Stimulated activated CD4-positive, alpha-beta T cell treated with anti-CD3 and anti-CD28 coated beads, Interleukin-15, amount 100 ng/mL, for 48 hours (primary cell): ENCODE results near the gene MEX3B.
"Not testable (repeated sequence)": the region's sequence is repeated elsewhere in the genome, so short reads cannot be mapped to it uniquely, and the experiment has no call there.

ENCODE experiments used
- DNase-seq, 2 donors: peaks; one replicate each; pipeline ENCODE4 v3.0.0-alpha.2; 2020; ENCODE audit warnings: low read depth in 2 of 2

Gene MEX3B

DNA sequence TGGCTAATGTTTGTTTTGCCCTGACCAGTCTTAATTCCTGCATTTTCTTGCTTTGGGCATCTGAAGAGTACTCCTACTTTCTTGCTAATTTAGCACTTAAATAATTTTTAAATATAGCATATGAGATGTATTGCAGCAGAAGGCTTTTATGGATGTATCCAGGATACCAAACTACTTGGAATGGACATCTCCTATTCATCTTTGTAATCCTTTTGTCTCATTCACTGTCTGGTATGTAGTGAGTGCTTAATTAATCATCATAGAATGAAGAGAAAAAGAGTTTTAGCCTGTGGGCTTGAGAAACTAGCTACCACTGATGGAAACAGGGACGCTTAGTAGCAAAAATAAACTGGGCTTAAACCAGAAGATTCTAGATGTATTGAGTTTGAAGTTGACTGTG, 40.6 kb downstream of the MEX3B start:
- no peak for DNase-seq

DNA sequence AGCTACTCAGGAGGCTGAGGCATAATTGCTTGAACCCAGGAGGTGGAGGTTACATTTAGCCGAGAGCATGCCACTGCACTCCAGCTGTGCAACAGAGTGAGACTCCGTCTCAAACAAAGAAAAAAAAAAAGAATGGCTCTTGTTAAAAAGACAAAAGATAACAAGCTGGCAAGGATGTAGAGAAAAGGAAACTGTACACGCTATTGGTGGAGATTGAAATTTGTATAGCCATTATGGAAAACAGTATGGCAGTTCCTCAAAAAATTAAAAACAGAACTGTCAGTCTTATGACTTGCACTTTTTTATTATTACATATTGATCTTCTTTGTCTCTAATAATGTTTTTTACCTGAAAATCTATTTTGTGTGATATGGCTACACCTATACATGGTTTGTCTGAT, 41.9 kb downstream of the MEX3B start:
- DNase-seq: no peak

- not testable (repeated sequence) for DNase-seq
Measured at GRCh38 chr15:81995081-81995480, 50.7 kb downstream of the MEX3B start.

GRCh38 chr15:81992523-81992922, 53.3 kb downstream of the MEX3B start:
- no peak for DNase-seq
